HL-60 (cell line): ENCODE results near the gene RNU5D-1.

Experiments used
- CTCF ChIP-seq: IDR thresholded peaks from one replicate; pipeline ENCODE4 v1.5.1; 2011; ENCODE audit warnings: low read length, control low read depth, inconsistent platforms; ENCODE audit not compliant: insufficient read depth
- REST ChIP-seq: IDR thresholded peaks from 2 replicates; pipeline ENCODE4 v1.6.1; 2012; ENCODE audit warnings: low read depth; ENCODE audit not compliant: insufficient replicate concordance

GRCh38 chr1:44724296-44724954 lies 6.5 kb downstream of the RNU5D-1 start:
- no peak for TF ChIP-seq CTCF
- no peak for TF ChIP-seq REST
